Activated CD4-positive, alpha-beta T cell treated with anti-CD3 and anti-CD28 coated beads for 1 hour (primary cell): ENCODE results near the gene SCGB3A2.

Experiments used
- DNase-seq: peaks from one replicate; pipeline ENCODE4 v3.0.0-alpha.2; 2020

SCGB3A2 gene

GRCh38 chr5:147878066-147878759 lies at the start of gene SCGB3A2:
TSS of gene SCGB3A2 (plus strand) at chr5:147878711. CDS start at chr5:147878804, 93 bp downstream.
- DNase-seq = no peak

GRCh38 chr5:147830035-147830434 lies 48.5 kb upstream of the SCGB3A2 start:
- no peak for DNase-seq

GRCh38 chr5:147831465-147831864 lies 47.0 kb upstream of the SCGB3A2 start, which contains the start of gene SPINK1:
TSS of gene SPINK1 (minus strand) at chr5:147831671. CDS start at chr5:147831577, 94 bp downstream.
- no peak for DNase-seq

GRCh38 chr5:147832541-147832940 lies 46.0 kb upstream of the SCGB3A2 start:
- no peak for DNase-seq

- no peak for DNase-seq
These were observed 43.1 kb upstream of the SCGB3A2 start for GRCh38 chr5:147835386-147835798.

GRCh38 chr5:147836439-147836838 lies 42.1 kb upstream of the SCGB3A2 start:
- no peak for DNase-seq

GRCh38 chr5:147842869-147843268 lies 35.6 kb upstream of the SCGB3A2 start:
- DNase-seq = no peak

GRCh38 chr5:147844846-147845245 lies 33.7 kb upstream of the SCGB3A2 start:
- DNase-seq = no peak

GRCh38 chr5:147845618-147846017 lies 32.9 kb upstream of the SCGB3A2 start:
- DNase-seq = no peak

GRCh38 chr5:147849226-147849625 lies 29.3 kb upstream of the SCGB3A2 start:
- no peak for DNase-seq

- DNase-seq = no peak
These were observed 26.9 kb upstream of the SCGB3A2 start for GRCh38 chr5:147851578-147851977.

GRCh38 chr5:147852365-147852764 lies 26.1 kb upstream of the SCGB3A2 start:
- no peak for DNase-seq

GRCh38 chr5:147853372-147853987 lies 25.0 kb upstream of the SCGB3A2 start:
- DNase-seq = no peak

- no peak for DNase-seq
These were observed 24.2 kb upstream of the SCGB3A2 start for GRCh38 chr5:147854331-147854730.

- no peak for DNase-seq
These were observed 23.4 kb upstream of the SCGB3A2 start for GRCh38 chr5:147854894-147855773.

- no peak for DNase-seq
These were observed 22.8 kb upstream of the SCGB3A2 start for GRCh38 chr5:147855774-147856069.

- DNase-seq = no peak
These were observed 21.7 kb upstream of the SCGB3A2 start for GRCh38 chr5:147856801-147857200.

GRCh38 chr5:147857302-147858129 lies 21.0 kb upstream of the SCGB3A2 start:
- DNase-seq = no peak

GRCh38 chr5:147858565-147858964 lies 19.9 kb upstream of the SCGB3A2 start:
- DNase-seq = no peak

- DNase-seq = no peak
These were observed 18.4 kb upstream of the SCGB3A2 start for GRCh38 chr5:147859962-147860640.

GRCh38 chr5:147860641-147861025 lies 17.9 kb upstream of the SCGB3A2 start:
- DNase-seq = no peak

- no peak for DNase-seq
These were observed 14.9 kb upstream of the SCGB3A2 start for GRCh38 chr5:147863454-147864158.
